ENCODE measurements around the gene RAD51B. TPM values are rescaled to one million over a fixed set of nuclear protein-coding genes. Genes with fewer than 3 reads are reported as not detected.

The RAD51B gene
- polyA plus RNA-seq, 3 donors = 3.6 to 11.6 (median 9.4) TPM

DNA sequence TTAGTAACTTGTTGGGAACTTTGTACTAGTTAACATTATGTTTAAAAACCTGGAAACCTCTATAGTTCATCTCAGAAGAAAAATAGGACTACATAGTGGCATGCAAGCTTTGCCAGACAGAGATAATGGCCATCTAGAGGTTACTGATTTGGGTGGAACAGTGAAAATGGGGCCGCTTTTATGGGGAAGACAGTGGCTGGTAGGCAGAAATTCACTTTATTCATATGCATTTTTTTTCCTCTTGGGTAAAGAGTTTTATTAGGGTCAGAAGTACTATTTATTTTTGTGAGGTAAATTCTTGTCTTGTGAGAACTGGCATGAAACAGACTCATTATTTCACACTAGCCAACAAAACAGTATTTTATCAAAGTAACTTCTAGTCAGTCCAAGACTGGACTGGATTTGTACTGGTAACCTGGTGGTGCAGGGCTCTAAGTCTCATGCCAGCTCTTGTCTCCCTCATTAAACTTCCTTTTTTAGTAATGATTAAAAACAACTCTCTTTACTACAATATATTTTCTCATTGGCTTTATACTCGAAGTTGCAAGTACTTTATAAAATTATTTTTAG lies 345.8 kb downstream of the RAD51B start:
- no peak overlapping the region for H3K4me3 Mint-ChIP-seq
- Histone ChIP-seq H3K27ac (ENCODE audit: low read depth in 1 of 2, low read length in 2 of 2) (no peak overlapping the region), H3K27me3 (ENCODE audit: control insufficient read depth in 2 of 2, insufficient read depth in 2 of 2, low read length in 2 of 2) (no peaks in the 10 kb centered on the region), H3K4me3 (replicated peaks in 1 of 3; ENCODE audit: low read depth in 2 of 3, low read length in 3 of 3) (no peak overlapping the region), H4K20me1 (ENCODE audit: insufficient read depth, low read length) (no peaks in the 10 kb centered on the region), H3K4me1 (ENCODE audit: control insufficient read depth in 1 of 2, insufficient read depth in 2 of 2, low read length in 2 of 2) (no peaks in the 10 kb centered on the region), H3K9me3 (replicated peaks in 1 of 2; ENCODE audit: control insufficient read depth in 1 of 2, insufficient read depth in 1 of 2, low read length in 2 of 2) (no peaks in the 10 kb centered on the region), H3K4me2 (replicated peaks; ENCODE audit: extremely low read depth, low read length, poor library complexity, severe bottlenecking) (no peak overlapping the region), H3K9ac (ENCODE audit: insufficient read depth, low read length, poor library complexity, severe bottlenecking) (no peak overlapping the region), H3K36me3 (replicated peaks in 1 of 2; ENCODE audit: control insufficient read depth in 1 of 2, insufficient read depth in 2 of 2, low read length in 2 of 2) (no peaks in the 10 kb centered on the region), H2AFZ (ENCODE audit: insufficient read depth, low read depth, low read length, poor library complexity, severe bottlenecking) (no peak overlapping the region), H3K79me2 (ENCODE audit: insufficient read depth, low read length) (no peaks in the 10 kb centered on the region)
- no peaks in the 10 kb centered on the region for H3K27me3 Mint-ChIP-seq (ENCODE audit: low read depth in 3 of 3)
- TF ChIP-seq, protein P1, sequence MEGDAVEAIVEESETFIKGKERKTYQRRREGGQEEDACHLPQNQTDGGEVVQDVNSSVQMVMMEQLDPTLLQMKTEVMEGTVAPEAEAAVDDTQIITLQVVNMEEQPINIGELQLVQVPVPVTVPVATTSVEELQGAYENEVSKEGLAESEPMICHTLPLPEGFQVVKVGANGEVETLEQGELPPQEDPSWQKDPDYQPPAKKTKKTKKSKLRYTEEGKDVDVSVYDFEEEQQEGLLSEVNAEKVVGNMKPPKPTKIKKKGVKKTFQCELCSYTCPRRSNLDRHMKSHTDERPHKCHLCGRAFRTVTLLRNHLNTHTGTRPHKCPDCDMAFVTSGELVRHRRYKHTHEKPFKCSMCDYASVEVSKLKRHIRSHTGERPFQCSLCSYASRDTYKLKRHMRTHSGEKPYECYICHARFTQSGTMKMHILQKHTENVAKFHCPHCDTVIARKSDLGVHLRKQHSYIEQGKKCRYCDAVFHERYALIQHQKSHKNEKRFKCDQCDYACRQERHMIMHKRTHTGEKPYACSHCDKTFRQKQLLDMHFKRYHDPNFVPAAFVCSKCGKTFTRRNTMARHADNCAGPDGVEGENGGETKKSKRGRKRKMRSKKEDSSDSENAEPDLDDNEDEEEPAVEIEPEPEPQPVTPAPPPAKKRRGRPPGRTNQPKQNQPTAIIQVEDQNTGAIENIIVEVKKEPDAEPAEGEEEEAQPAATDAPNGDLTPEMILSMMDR (IDR thresholded peaks at IDR 0.05) = no peak
- H3K27ac Mint-ChIP-seq = no peak overlapping the region
- H3K4me1 Mint-ChIP-seq = no peaks in the 10 kb centered on the region
- intact Hi-C loops (cut with micrococcal nuclease) = no loop called here
- WGBS (ENCODE audit: insufficient coverage) = no CpG with 5 or more reads among the region's 2 CpGs
- H3K9me3 Mint-ChIP-seq = no peaks in the 10 kb centered on the region
- H3K36me3 Mint-ChIP-seq = no peaks in the 10 kb centered on the region
- DNase-seq = no peak

DNA sequence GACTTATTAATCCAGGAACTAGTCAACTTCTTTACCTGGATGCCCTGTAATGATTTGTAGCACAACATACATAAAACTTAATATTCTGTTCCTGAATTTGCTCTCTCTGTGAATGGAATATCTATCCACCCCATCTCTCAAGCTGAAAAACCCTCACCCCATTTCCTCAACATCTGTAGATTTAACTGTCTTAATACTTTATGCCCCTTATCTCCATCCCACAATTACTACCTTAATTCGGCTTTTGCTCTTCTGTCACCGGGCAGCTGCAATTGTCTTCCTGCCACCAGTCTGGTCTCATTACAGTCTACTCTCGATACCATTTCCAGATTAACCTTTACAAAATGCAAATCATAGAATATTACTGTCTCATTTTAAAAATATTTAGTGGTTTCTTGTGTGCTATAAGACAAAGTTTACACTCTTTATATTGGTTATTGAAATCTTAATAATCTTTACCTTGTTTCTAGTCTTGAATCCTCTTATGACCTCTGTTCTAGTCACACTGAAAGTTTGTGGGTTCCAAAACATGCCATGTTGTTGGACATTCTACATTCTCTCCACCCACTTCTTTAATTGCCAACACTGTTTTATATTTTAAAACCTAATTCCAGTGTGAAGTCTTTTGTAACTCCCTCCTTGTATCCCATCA lies 347.3 kb downstream of the RAD51B start:
- Histone ChIP-seq H3K4me2 (replicated peaks; ENCODE audit: extremely low read depth, low read length, poor library complexity, severe bottlenecking) (no peak overlapping the region), H3K9ac (ENCODE audit: insufficient read depth, low read length, poor library complexity, severe bottlenecking) (no peak overlapping the region), H3K27ac (ENCODE audit: low read depth in 1 of 2, low read length in 2 of 2) (no peak overlapping the region), H4K20me1 (ENCODE audit: insufficient read depth, low read length) (no peaks in the 10 kb centered on the region), H3K36me3 (replicated peaks in 1 of 2; ENCODE audit: control insufficient read depth in 1 of 2, insufficient read depth in 2 of 2, low read length in 2 of 2) (no peaks in the 10 kb centered on the region), H2AFZ (ENCODE audit: insufficient read depth, low read depth, low read length, poor library complexity, severe bottlenecking) (no peak overlapping the region), H3K9me3 (replicated peaks in 1 of 2; ENCODE audit: control insufficient read depth in 1 of 2, insufficient read depth in 1 of 2, low read length in 2 of 2) (no peaks in the 10 kb centered on the region), H3K4me1 (ENCODE audit: control insufficient read depth in 1 of 2, insufficient read depth in 2 of 2, low read length in 2 of 2) (no peaks in the 10 kb centered on the region), H3K4me3 (replicated peaks in 1 of 3; ENCODE audit: low read depth in 2 of 3, low read length in 3 of 3) (no peak overlapping the region), H3K79me2 (ENCODE audit: insufficient read depth, low read length) (no peaks in the 10 kb centered on the region), H3K27me3 (ENCODE audit: control insufficient read depth in 2 of 2, insufficient read depth in 2 of 2, low read length in 2 of 2) (no peaks in the 10 kb centered on the region)
- Mint-ChIP-seq H3K4me1 (no peaks in the 10 kb centered on the region), H3K27ac (no peak overlapping the region), H3K4me3 (no peak overlapping the region), H3K36me3 (no peaks in the 10 kb centered on the region), H3K9me3 (no peaks in the 10 kb centered on the region), H3K27me3 (ENCODE audit: low read depth in 3 of 3) (peaks cover 0 to 1% (median 0%) of the 10 kb centered on the region in 3 donors)
- intact Hi-C loops (cut with micrococcal nuclease) = no loop called here
- DNase-seq = no peak
- WGBS (ENCODE audit: insufficient coverage) = no CpG with 5 or more reads among the region's 3 CpGs
- TF ChIP-seq, protein P1 (IDR thresholded peaks at IDR 0.05) = no peak
